Hematopoietic multipotent progenitor cell treated with erythropoietin and hydrocortisone succinate and interleukin-3 and kit ligand, for 17 days (in vitro differentiated cells): ENCODE measurements around the gene SKAP2.

Experiments
- DNase-seq: peaks from one replicate; pipeline ENCODE4 v3.0.0-alpha.2; 2015; ENCODE audit warnings: low spot score

The SKAP2 gene

GRCh38 chr7:26864309-26865093 is at the start of gene SKAP2:
Gene SKAP2, minus strand, starts transcription at chr7:26864590. Its CDS starts 161 bp downstream, at chr7:26864429.
- peak; percentile 97 for DNase-seq

DNA sequence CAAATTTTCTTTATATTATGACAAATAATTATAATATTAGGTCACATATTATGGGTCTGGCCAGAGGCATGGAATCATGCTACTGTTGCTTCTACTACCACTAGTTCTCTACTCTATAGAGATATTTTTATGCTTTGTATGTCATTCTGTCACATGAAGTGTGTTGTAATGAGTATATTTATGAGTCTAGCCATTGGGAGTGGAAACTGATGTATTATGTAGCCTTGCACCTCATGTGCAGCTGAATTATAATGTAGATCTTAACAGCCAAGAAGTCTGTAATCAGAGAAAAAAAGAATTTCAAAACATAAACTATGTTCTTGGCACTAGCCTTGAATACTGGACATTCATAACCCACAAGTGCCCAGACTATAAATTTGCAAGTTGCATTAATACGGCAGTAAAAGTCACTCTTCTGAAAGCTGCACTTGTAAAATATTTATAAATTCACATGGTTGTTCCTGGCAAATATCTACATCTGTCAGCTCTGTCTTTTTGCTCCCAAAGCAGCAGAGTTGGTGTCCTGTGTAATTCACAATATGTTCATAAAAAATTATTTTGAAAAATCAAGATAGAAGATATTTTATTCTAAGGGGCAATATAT is 48.6 kb upstream of the SKAP2 start:
- DNase-seq: no peak

GRCh38 chr7:26912338-26912737 is 47.9 kb upstream of the SKAP2 start:
- no peak for DNase-seq

DNA sequence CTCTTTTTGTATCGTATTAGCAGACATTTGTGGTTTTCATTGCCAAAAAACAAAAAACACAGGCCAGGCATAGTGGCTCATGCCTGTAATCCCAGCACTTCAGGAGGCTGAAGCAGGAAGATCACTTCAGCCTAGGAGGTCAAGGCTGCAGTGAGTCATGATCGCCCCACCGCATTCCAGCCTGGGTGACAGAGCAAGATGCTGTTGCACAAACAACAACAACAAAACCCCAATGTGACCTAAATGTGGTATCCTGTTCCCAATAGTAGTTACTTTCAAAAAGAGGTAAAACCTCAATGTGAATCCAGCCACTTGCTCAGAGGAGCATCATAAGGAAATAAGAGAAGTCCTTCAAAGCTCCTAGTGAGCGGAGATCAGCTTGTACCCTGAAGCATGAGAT is 45.8 kb upstream of the SKAP2 start:
- DNase-seq: no peak

DNA sequence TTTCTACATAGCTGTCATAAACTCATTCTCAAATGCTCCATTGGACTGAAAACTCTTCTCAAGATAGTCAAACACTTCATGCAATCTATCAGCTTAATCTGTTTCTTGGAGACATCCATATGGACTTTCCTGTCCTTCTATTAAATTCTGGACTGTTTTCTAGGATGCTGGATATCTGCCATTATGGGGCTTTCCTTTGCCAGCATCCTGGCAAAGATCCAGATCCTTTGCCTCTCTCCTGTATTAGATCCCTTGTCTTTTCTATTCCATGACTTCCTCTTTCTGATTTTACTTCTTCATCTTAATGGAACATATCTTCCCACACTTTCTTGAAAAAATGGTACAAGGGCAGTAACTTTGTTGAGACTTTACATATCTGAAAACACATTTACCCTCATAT is 35.9 kb upstream of the SKAP2 start:
- DNase-seq: no peak

GRCh38 chr7:26899519-26899918 is 35.1 kb upstream of the SKAP2 start:
- no peak for DNase-seq

- no peak for DNase-seq
These were observed 34.5 kb upstream of the SKAP2 start for GRCh38 chr7:26898891-26899290.

DNA sequence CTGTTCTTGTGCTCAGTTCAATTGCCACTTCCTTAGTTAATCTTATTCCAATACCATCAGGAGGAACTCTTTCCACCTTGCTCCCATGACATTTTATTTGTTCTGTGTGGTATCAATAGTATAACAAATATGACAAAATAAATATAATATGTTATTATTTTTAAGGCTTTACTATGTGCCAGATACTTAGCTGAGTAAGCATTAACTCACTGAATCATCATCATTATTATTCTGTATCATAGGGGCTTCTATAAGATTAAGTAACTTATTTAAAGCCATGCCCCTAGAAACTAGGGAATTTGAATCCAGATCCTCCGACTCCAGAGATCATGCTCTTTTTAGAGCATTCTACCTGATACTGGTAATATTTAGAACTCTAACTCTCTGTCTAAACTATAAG is 33.5 kb upstream of the SKAP2 start:
- DNase-seq: no peak

- no peak for DNase-seq
These were observed 27.3 kb upstream of the SKAP2 start for GRCh38 chr7:26891400-26892350.

GRCh38 chr7:26880852-26881251 is 16.5 kb upstream of the SKAP2 start:
- no peak for DNase-seq

GRCh38 chr7:26879671-26880070 is 15.3 kb upstream of the SKAP2 start:
- no peak for DNase-seq

GRCh38 chr7:26868841-26869495 is 4.6 kb upstream of the SKAP2 start:
- no peak for DNase-seq

GRCh38 chr7:26865094-26865388 is 651 bp upstream of the SKAP2 start:
- DNase-seq: no peak

- peak; percentile 28 for DNase-seq
These were observed 677 bp downstream of the SKAP2 start for GRCh38 chr7:26863518-26864308.

- no peak for DNase-seq
These were observed 1.6 kb downstream of the SKAP2 start for GRCh38 chr7:26862834-26863233.

DNA sequence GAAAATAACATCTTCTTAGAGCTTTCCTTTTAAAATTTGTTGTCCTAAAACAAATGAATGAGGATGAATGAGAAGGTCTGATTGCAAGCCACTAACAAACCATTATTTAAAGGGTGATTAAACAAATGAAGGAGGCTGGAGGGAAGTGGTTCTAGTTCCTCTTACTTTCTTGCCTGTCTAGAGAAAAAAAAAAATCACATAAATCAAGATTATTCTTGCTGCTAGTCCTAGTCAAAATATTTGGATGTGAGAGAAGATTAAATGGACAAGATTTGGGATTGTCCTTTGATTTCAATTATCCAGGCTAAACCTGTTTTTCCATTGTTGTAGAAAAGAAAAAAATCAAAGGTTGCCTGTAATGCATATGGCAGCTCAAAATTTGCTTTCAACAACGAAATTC is 3.3 kb downstream of the SKAP2 start:
- DNase-seq: no peak

GRCh38 chr7:26860361-26860760 is 4.0 kb downstream of the SKAP2 start:
- DNase-seq: no peak

DNA sequence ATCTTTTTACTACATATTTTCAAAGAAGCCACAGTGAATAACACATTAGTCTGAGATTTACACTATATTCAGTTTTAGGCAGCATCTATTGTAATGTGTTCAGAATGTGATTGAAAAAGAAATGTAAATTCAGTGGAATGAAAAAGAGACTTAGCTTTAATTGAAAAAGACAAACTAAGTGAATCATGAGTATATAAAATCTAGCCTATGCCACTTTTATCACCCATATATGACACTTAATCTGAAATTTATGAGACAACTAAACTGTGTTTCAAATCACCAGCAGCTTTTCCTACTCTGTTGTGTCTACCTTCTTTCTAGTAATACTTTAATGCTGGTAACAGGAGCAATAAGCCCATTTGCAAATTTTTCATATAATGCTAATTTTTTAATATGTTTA is 4.7 kb downstream of the SKAP2 start:
- DNase-seq: no peak

DNA sequence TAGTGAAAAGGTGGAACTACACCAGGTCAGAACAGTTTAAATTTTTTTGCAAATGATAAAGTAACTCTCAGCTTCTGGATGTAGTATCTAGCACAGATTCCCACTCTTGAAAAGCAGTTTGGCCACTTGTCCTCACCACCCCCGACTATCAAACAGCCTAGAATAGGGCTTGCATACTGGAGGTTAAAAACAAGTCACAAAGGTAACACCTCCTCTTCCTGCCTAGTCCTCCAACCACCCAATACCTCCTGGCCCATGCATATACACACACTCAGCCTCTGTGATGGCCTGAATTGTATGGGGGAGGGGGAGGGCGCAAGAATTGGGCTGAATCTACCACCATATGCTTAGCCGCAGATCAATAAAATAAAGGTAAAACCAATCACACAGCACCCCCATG is 5.7 kb downstream of the SKAP2 start:
- no peak for DNase-seq

- no peak for DNase-seq
These were observed 6.1 kb downstream of the SKAP2 start for GRCh38 chr7:26858241-26858715.

GRCh38 chr7:26857506-26858240 is 6.7 kb downstream of the SKAP2 start:
- DNase-seq: no peak
